HepG2 (cell line): Measurements from ENCODE around the gene EFL1. TPM values are rescaled to one million over a fixed set of nuclear protein-coding genes. Genes with fewer than 3 reads are reported as not detected.

Experiments used
- CHD4 ChIP-seq: fragments of 200-600 bp; sonication (generic); IDR thresholded peaks from 2 replicates; pipeline ENCODE4 v1.7.0; 2017; ENCODE audit warnings: mild to moderate bottlenecking, low read length, borderline replicate concordance
- KIAA2018 ChIP-seq: sonication (generic); formaldehyde crosslinking; IDR thresholded peaks from 2 replicates; pipeline ENCODE4 v1.5.0; 2020; ENCODE audit warnings: mild to moderate bottlenecking, missing genetic modification reagents, borderline replicate concordance
- MAFK ChIP-seq, 2 experiments: IDR thresholded peaks in 1 of 2; conservative IDR thresholded peaks in 1 of 2; 2 replicates each; pipeline ENCODE4 v1.6.1; 2011; ENCODE audit warnings: improper control_type of control experiment in 2 of 2, low read length in 2 of 2
- NFIB ChIP-seq: sonication (generic); formaldehyde crosslinking; IDR thresholded peaks from 2 replicates; pipeline ENCODE4 v1.9.0; 2021; ENCODE audit warnings: missing genetic modification reagents, mild to moderate bottlenecking, borderline replicate concordance
- NKX3-1 ChIP-seq: sonication (generic); formaldehyde crosslinking; IDR thresholded peaks from 2 replicates; pipeline ENCODE4 v1.5.0; 2020; ENCODE audit warnings: missing genetic modification reagents
- REXO4 ChIP-seq: sonication (generic); formaldehyde crosslinking; IDR thresholded peaks from 2 replicates; pipeline ENCODE4 v1.8.0; 2022; ENCODE audit warnings: missing genetic modification reagents, mild to moderate bottlenecking, borderline replicate concordance
- RFXANK ChIP-seq: IDR thresholded peaks from 2 replicates; pipeline ENCODE4 v1.6.1; 2016
- STAT6 ChIP-seq: sonication (generic); formaldehyde crosslinking; IDR thresholded peaks from 2 replicates; pipeline ENCODE4 v1.4.0; 2020; ENCODE audit warnings: missing genetic modification reagents, mild to moderate bottlenecking, borderline replicate concordance
- TGIF2 ChIP-seq: IDR thresholded peaks from 2 replicates; pipeline ENCODE4 v1.6.1; 2016; ENCODE audit warnings: control low read depth, missing compliant biosample characterization
- ZNF205 ChIP-seq: IDR thresholded peaks from 2 replicates; pipeline ENCODE4 v1.6.1; 2018; ENCODE audit warnings: missing biosample characterization, missing genetic modification reagents
- ZNF572 ChIP-seq: sonication (generic); formaldehyde crosslinking; IDR thresholded peaks from 2 replicates; pipeline ENCODE4 v1.5.1; 2020; ENCODE audit warnings: mild to moderate bottlenecking, missing genetic modification reagents
- ZNF646 ChIP-seq: sonication (generic); formaldehyde crosslinking; IDR thresholded peaks from 2 replicates; pipeline ENCODE4 v1.9.0; 2021; ENCODE audit warnings: mild to moderate bottlenecking, missing genetic modification reagents
- polyA plus RNA-seq, 8 experiments: library from polyadenylated mRNA; depleted of rRNA in 3 of 8; stranded (reverse) in 7 of 8; unstranded in 1 of 8; fragments of >200 nt; fragmentation: Illumina TruSeq in 4 of 8; extraction: Trizol in 4 of 8; gene quantifications; 2 replicates each; pipeline versions ENCODE4 v1.2.1 to v1.2.3, GENCODE V29; 2011 to 2016; ENCODE audit warnings: low read depth in 4 of 8, missing spikeins in 1 of 8, mixed read lengths in 1 of 8; ENCODE audit not compliant: insufficient read depth in 1 of 8
- total RNA-seq, 5 experiments: library from RNA; depleted of rRNA; stranded (reverse); fragments of >200 nt; fragmentation: Illumina TruSeq; extraction: Trizol; gene quantifications; 2 replicates each; pipeline ENCODE4 v1.2.3, GENCODE V29; 2016; ENCODE audit warnings: low read depth in 1 of 5

The EFL1 gene
- total and polyA plus RNA-seq, 2 of the 13 experiments (the other 11 are each of a cell fraction or from before 2014, with no cell fraction given), result 6.4 to 12.0 TPM

GRCh38 chr15:82262422-82263026 is at the start of gene EFL1, which contains the start of gene SAXO2 (continued):
- TF ChIP-seq ZNF646 (no peak), NFIB (CRISPR knock-in tag) (no peak), KIAA2018 (no peak), NKX3-1 (no peak), ZNF205 (CRISPR knock-in tag) (no peak), CHD4 (no peak), STAT6 (CRISPR knock-in tag) (no peak), REXO4 (CRISPR knock-in tag) (no peak), ZNF572 (CRISPR knock-in tag) (no peak), TGIF2 (CRISPR knock-in tag) (peak; percentile 41), MAFK (conservative IDR thresholded peaks at IDR 0.05 in 1 of 2, IDR thresholded peaks at IDR 0.05 in 1 of 2; ENCODE audit: low read length in 2 of 2) (no peak), RFXANK (CRISPR knock-in tag) (no peak)
